HepG2 (cell line): Measurements from ENCODE around the gene MAT2A. TPM values are rescaled to one million over a fixed set of nuclear protein-coding genes. Genes with fewer than 3 reads are reported as not detected.

ENCODE experiments used
- AFF4 ChIP-seq: sonication (generic); formaldehyde crosslinking; IDR thresholded peaks from 2 replicates; pipeline ENCODE4 v1.4.0; 2020; ENCODE audit warnings: missing genetic modification reagents
- KMT2B ChIP-seq: IDR thresholded peaks from 2 replicates; pipeline ENCODE4 v1.6.1; 2016; ENCODE audit warnings: missing genetic modification reagents, missing compliant biosample characterization
- ONECUT2 ChIP-seq: sonication (generic); formaldehyde crosslinking; IDR thresholded peaks from 2 replicates; pipeline ENCODE4 v1.4.0; 2020; ENCODE audit warnings: missing genetic modification reagents
- PHF8 ChIP-seq: sonication (generic); formaldehyde crosslinking; IDR thresholded peaks from 2 replicates; pipeline ENCODE4 v1.5.0; 2020; ENCODE audit warnings: missing genetic modification reagents
- SP4 ChIP-seq: sonication (generic); formaldehyde crosslinking; IDR thresholded peaks from 2 replicates; pipeline ENCODE4 v1.8.1; 2023; ENCODE audit warnings: mild to moderate bottlenecking, missing genetic modification reagents
- TBX3 ChIP-seq: fragments of 450-650 bp; IDR thresholded peaks from 2 replicates; pipeline ENCODE4 v1.6.1; 2017; ENCODE audit warnings: antibody characterized with exemption, mild to moderate bottlenecking, inconsistent platforms, borderline replicate concordance
- U2AF1 ChIP-seq: fragments of 200-400 bp; formaldehyde crosslinking; optimal IDR thresholded peaks from 2 replicates; pipeline ENCODE3; 2017; ENCODE audit warnings: mild to moderate bottlenecking, low read depth, low read length
- ZBTB10 ChIP-seq: sonication (generic); formaldehyde crosslinking; IDR thresholded peaks from 2 replicates; pipeline ENCODE4 v1.4.0; 2020; ENCODE audit warnings: missing genetic modification reagents, borderline replicate concordance
- ZBTB34 ChIP-seq: sonication (generic); formaldehyde crosslinking; IDR thresholded peaks from 2 replicates; pipeline ENCODE4 v1.8.0; 2022; ENCODE audit warnings: mild to moderate bottlenecking, missing genetic modification reagents
- ZNF143 ChIP-seq: sonication (generic); formaldehyde crosslinking; IDR thresholded peaks from 2 replicates; pipeline ENCODE4 v1.4.0; 2020; ENCODE audit warnings: missing genetic modification reagents
- ZNF558 ChIP-seq: sonication (generic); formaldehyde crosslinking; IDR thresholded peaks from 2 replicates; pipeline ENCODE4 v1.9.0; 2022; ENCODE audit warnings: mild to moderate bottlenecking, missing genetic modification reagents, borderline replicate concordance
- ZNF639 ChIP-seq: conservative IDR thresholded peaks from 2 replicates; pipeline ENCODE4 v1.6.1; 2018; ENCODE audit warnings: missing genetic modification reagents
- ZNF687 ChIP-seq: sonication (generic); formaldehyde crosslinking; IDR thresholded peaks from 2 replicates; pipeline ENCODE4 v1.5.1; 2020; ENCODE audit warnings: mild to moderate bottlenecking, missing genetic modification reagents, moderate library complexity
- ZNF746 ChIP-seq: sonication (generic); formaldehyde crosslinking; IDR thresholded peaks from 2 replicates; pipeline ENCODE4 v1.8.0; 2022; ENCODE audit warnings: mild to moderate bottlenecking, missing genetic modification reagents
- polyA plus RNA-seq, 8 experiments: library from polyadenylated mRNA; depleted of rRNA in 3 of 8; stranded (reverse) in 7 of 8; unstranded in 1 of 8; fragments of >200 nt; fragmentation: Illumina TruSeq in 4 of 8; extraction: Trizol in 4 of 8; gene quantifications; 2 replicates each; pipeline versions ENCODE4 v1.2.1 to v1.2.3, GENCODE V29; 2011 to 2016; ENCODE audit warnings: low read depth in 4 of 8, missing spikeins in 1 of 8, mixed read lengths in 1 of 8; ENCODE audit not compliant: insufficient read depth in 1 of 8
- total RNA-seq, 5 experiments: library from RNA; depleted of rRNA; stranded (reverse); fragments of >200 nt; fragmentation: Illumina TruSeq; extraction: Trizol; gene quantifications; 2 replicates each; pipeline ENCODE4 v1.2.3, GENCODE V29; 2016; ENCODE audit warnings: low read depth in 1 of 5

The MAT2A gene
- total and polyA plus RNA-seq, 2 of the 13 experiments (the other 11 are each of a cell fraction or from before 2014, with no cell fraction given): 155 to 331 TPM

- no peak for TF ChIP-seq AFF4 (CRISPR knock-in tag)
- TF ChIP-seq ZBTB10 (CRISPR knock-in tag): no peak
- TF ChIP-seq ONECUT2 (CRISPR knock-in tag): no peak
- TF ChIP-seq SP4 (CRISPR knock-in tag): no peak
- 0 out of 2 replicates have a peak, but pooled peaks have one; percentile 21 for TF ChIP-seq ZNF558
- peak; percentile 79 for TF ChIP-seq ZNF687
- TF ChIP-seq ZNF143 (CRISPR knock-in tag): peak; percentile 38; the same call in 1 of the 2 replicates
- TF ChIP-seq ZNF746 (CRISPR knock-in tag): 0 out of 2 replicates have a peak, but pooled peaks have one; percentile 5
- TF ChIP-seq PHF8: 0 out of 2 replicates have a peak, but pooled peaks have one; percentile 44
- no peak for TF ChIP-seq ZNF639 (CRISPR knock-in tag)
- 0 out of 2 replicates have a peak, but pooled peaks have one; percentile 43 for TF ChIP-seq KMT2B (CRISPR knock-in tag)
- 0 out of 2 replicates have a peak, but pooled peaks have one; percentile 40 for TF ChIP-seq ZBTB34 (CRISPR knock-in tag)
- no peak for TF ChIP-seq U2AF1
- TF ChIP-seq TBX3: no peak
These were observed 39.5 kb downstream of the MAT2A start (continued) for GRCh38 chr2:85578243-85579180.
